Trophoblast cell (in vitro differentiated cells and primary cell): ENCODE measurements around the gene PCK2. TPM values are rescaled to one million over a fixed set of nuclear protein-coding genes. Genes with fewer than 3 reads are reported as not detected.
A peak's percentile ranks its signal among the peaks of the same experiment; 100 is the strongest.
"Not testable (repeated sequence)": the region's sequence is repeated elsewhere in the genome, so short reads cannot be mapped to it uniquely, and the experiment has no call there.

Experiments
- DNase-seq, 2 donors: peaks; one replicate each; pipeline ENCODE4 v3.0.0-alpha.2; 2016
- H2AFZ ChIP-seq: 2 replicates; pipeline ENCODE4 v1.6.1; 2013; ENCODE audit warnings: low read length, moderate library complexity, mild to moderate bottlenecking; ENCODE audit not compliant: insufficient read depth, poor library complexity
- H2AK5ac ChIP-seq: 2 replicates; pipeline ENCODE4 v1.6.1; 2013; ENCODE audit warnings: mild to moderate bottlenecking, low read length
- H2BK120ac ChIP-seq: 2 replicates; pipeline ENCODE4 v1.6.1; 2013; ENCODE audit warnings: low read length, mild to moderate bottlenecking, moderate library complexity; ENCODE audit not compliant: insufficient read depth, poor library complexity
- H2BK12ac ChIP-seq: 2 replicates; pipeline ENCODE4 v1.6.1; 2013; ENCODE audit warnings: mild to moderate bottlenecking, low read length, moderate library complexity
- H2BK5ac ChIP-seq: 2 replicates; pipeline ENCODE4 v1.6.1; 2013; ENCODE audit warnings: low read length, low read depth, moderate library complexity, mild to moderate bottlenecking; ENCODE audit not compliant: poor library complexity
- H3K14ac ChIP-seq: 2 replicates; pipeline ENCODE4 v1.6.1; 2013; ENCODE audit warnings: mild to moderate bottlenecking, low read length
- H3K18ac ChIP-seq: 2 replicates; pipeline ENCODE4 v1.6.1; 2013; ENCODE audit warnings: mild to moderate bottlenecking, low read length
- H3K23ac ChIP-seq: 2 replicates; pipeline ENCODE4 v1.6.1; 2013; ENCODE audit warnings: low read length
- H3K27ac ChIP-seq: 2 replicates; pipeline ENCODE4 v1.5.1; 2013; ENCODE audit warnings: low read depth, mild to moderate bottlenecking, inconsistent platforms, low read length, moderate library complexity
- H3K27me3 ChIP-seq: 2 replicates; pipeline ENCODE4 v1.6.1; 2013; ENCODE audit warnings: inconsistent platforms, mild to moderate bottlenecking, low read length, moderate library complexity; ENCODE audit not compliant: insufficient read depth
- H3K36me3 ChIP-seq, 2 experiments: 1 replicate in 1 of 2; 2 replicates in 1 of 2; pipeline ENCODE4 v1.6.1; 2013; ENCODE audit warnings: low read length in 2 of 2, mild to moderate bottlenecking in 2 of 2, moderate library complexity in 1 of 2; ENCODE audit not compliant: insufficient read depth in 2 of 2, control insufficient read depth in 1 of 2
- H3K4ac ChIP-seq: 2 replicates; pipeline ENCODE4 v1.6.1; 2013; ENCODE audit warnings: low read depth, mild to moderate bottlenecking, low read length, moderate library complexity
- H3K4me1 ChIP-seq, 2 experiments: 1 replicate in 1 of 2; 2 replicates in 1 of 2; pipeline ENCODE4 v1.6.1; 2013; ENCODE audit warnings: low read length in 2 of 2, mild to moderate bottlenecking in 2 of 2, moderate library complexity in 1 of 2; ENCODE audit not compliant: insufficient read depth in 2 of 2, control insufficient read depth in 1 of 2
- H3K4me2 ChIP-seq: 2 replicates; pipeline ENCODE4 v1.6.1; 2013; ENCODE audit warnings: inconsistent platforms, mild to moderate bottlenecking, low read length, moderate library complexity
- H3K4me3 ChIP-seq: 2 replicates; pipeline ENCODE4 v1.5.1; 2013; ENCODE audit warnings: mild to moderate bottlenecking, low read depth, low read length, inconsistent platforms
- H3K79me1 ChIP-seq: one replicate; pipeline ENCODE4 v1.6.1; 2013; ENCODE audit warnings: low read length
- H3K79me2 ChIP-seq: 2 replicates; pipeline ENCODE4 v1.6.1; 2013; ENCODE audit warnings: low read length, mild to moderate bottlenecking; ENCODE audit not compliant: control insufficient read depth, insufficient read depth, poor library complexity
- H3K9ac ChIP-seq: 2 replicates; pipeline ENCODE4 v1.6.1; 2013; ENCODE audit warnings: mild to moderate bottlenecking, low read length
- H3K9me3 ChIP-seq: 2 replicates; pipeline ENCODE4 v1.6.1; 2013; ENCODE audit warnings: low read depth, mild to moderate bottlenecking, control low read depth, inconsistent platforms, low read length; ENCODE audit not compliant: insufficient read depth
- H4K12ac ChIP-seq: 2 replicates; pipeline ENCODE4 v1.6.1; 2013; ENCODE audit warnings: low read depth, mild to moderate bottlenecking, low read length, moderate library complexity
- H4K8ac ChIP-seq: 2 replicates; pipeline ENCODE4 v1.6.1; 2013; ENCODE audit warnings: low read depth, mild to moderate bottlenecking, low read length, moderate library complexity
- H4K91ac ChIP-seq: one replicate; pipeline ENCODE4 v1.6.1; 2013; ENCODE audit warnings: low read depth, mild to moderate bottlenecking, low read length, moderate library complexity
- WGBS: extraction: QIAGEN DNeasy Blood & Tissue Kit; methylation state at CpG from one replicate; pipeline ENCODE4 v1.1.7; 2013; ENCODE audit warnings: missing lambda C conversion rate; ENCODE audit not compliant: insufficient read length, insufficient coverage; ENCODE audit errors: extremely low coverage; 5-methylcytosine and 5-hydroxymethylcytosine counted together
- polyA plus RNA-seq: library from polyadenylated mRNA; stranded (reverse); fragments of 200-250 nt; gene quantifications from 2 replicates; pipeline ENCODE4 v1.2.3, GENCODE V29; 2013

The PCK2 gene
- polyA plus RNA-seq, result 15.8 and 16.8 TPM in 2 replicates

- H3K4me1 ChIP-seq, result peaks cover 0 to 14% of the 10 kb centered on the region in 2 experiments
- peak; percentile 69 to 86 for DNase-seq
- H4K91ac ChIP-seq, result peak within 1 kb of the TSS; percentile 88
- peak within 1 kb of the TSS; percentile 72 for H3K9ac ChIP-seq
- peak within 1 kb of the TSS; percentile 87 for H3K14ac ChIP-seq
- no CpG with 5 or more reads among the region's 68 CpGs for WGBS
- peak within 1 kb of the TSS; percentile 72 for H3K4me3 ChIP-seq
- no peaks in the 10 kb centered on the region for H3K9me3 ChIP-seq
- peak within 1 kb of the TSS; percentile 85 for H3K18ac ChIP-seq
- peak within 1 kb of the TSS; percentile 53 for H2AFZ ChIP-seq
- peak within 1 kb of the TSS; percentile 23 for H2BK12ac ChIP-seq
- peak within 1 kb of the TSS; percentile 84 for H2AK5ac ChIP-seq
- H3K79me1 ChIP-seq, result peaks cover 11% of the 10 kb centered on the region
- peak within 1 kb of the TSS; percentile 71 for H3K4ac ChIP-seq
- H4K8ac ChIP-seq, result peak within 1 kb of the TSS; percentile 77
- peak within 1 kb of the TSS; percentile 87 for H4K12ac ChIP-seq
- peaks cover 6% of the 10 kb centered on the region for H3K79me2 ChIP-seq
- no peaks in the 10 kb centered on the region for H3K27me3 ChIP-seq
- peak within 1 kb of the TSS; percentile 70 for H2BK120ac ChIP-seq
- peaks cover 6 to 11% of the 10 kb centered on the region in 2 experiments for H3K36me3 ChIP-seq
- H3K23ac ChIP-seq, result no peak within 1 kb of the TSS
- H2BK5ac ChIP-seq, result peak within 1 kb of the TSS; percentile 42
- H3K27ac ChIP-seq, result peak within 1 kb of the TSS; percentile 70
- H3K4me2 ChIP-seq, result peak within 1 kb of the TSS; percentile 88
Measured at GRCh38 chr14:24093901-24094840, at the start of gene PCK2. TSS of gene PCK2 (plus strand) at chr14:24094311. CDS start at chr14:24094406, 95 bp downstream.

DNA sequence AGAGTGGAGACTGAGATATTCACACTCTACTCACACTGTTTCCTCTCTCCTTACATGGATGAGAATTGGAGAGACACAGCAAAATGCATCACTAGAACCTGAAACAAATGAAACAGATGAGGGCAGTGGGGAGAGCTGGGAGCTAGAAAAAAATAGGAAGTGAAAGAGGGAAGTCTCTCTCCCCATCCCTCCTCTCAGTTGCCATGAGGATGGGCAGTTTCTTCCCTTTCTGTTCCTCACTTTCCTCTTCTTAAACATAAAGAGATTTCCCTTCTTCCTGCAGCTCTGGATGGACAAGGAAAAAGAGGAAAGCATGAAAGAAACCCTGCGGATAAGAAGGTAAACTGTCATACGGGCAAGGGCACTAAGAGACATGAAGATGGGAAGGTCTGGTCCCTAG lies 45.1 kb upstream of the PCK2 start:
- H2AK5ac ChIP-seq, H3K9ac ChIP-seq, H3K4me1 ChIP-seq, H3K18ac ChIP-seq, H3K9me3 ChIP-seq, H2BK5ac ChIP-seq, H2BK12ac ChIP-seq, H4K12ac ChIP-seq, H2BK120ac ChIP-seq, H3K14ac ChIP-seq, H3K4me3 ChIP-seq, H4K91ac ChIP-seq, H3K79me2 ChIP-seq, H3K27ac ChIP-seq, H4K8ac ChIP-seq, H3K4ac ChIP-seq, H3K27me3 ChIP-seq, H3K23ac ChIP-seq, H3K79me1 ChIP-seq, DNase-seq, H3K36me3 ChIP-seq, H2AFZ ChIP-seq, H3K4me2 ChIP-seq: not testable (repeated sequence)
- WGBS, result no CpG with 5 or more reads among the region's 2 CpGs

DNA sequence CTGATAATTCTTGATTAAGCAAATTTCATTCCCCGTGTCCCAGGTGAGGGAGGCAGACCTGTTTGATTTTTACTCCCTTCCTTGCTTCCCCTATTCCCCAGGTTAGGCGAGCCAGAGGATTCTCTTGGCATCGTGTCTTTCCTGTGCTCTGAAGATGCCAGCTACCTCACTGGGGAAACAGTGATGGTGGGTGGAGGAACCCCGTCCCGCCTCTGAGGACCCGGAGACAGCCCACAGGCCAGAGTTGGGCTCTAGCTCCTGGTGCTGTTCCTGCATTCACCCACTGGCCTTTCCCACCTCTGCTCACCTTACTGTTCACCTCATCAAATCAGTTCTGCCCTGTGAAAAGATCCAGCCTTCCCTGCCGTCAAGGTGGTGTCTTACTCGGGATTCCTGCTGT lies 43.4 kb upstream of the PCK2 start:
- not testable (repeated sequence) for H2BK12ac ChIP-seq, H3K79me1 ChIP-seq, H4K8ac ChIP-seq, H3K79me2 ChIP-seq, H3K23ac ChIP-seq, H3K4me1 ChIP-seq, H2BK5ac ChIP-seq, H3K4me3 ChIP-seq, H2BK120ac ChIP-seq, H3K14ac ChIP-seq, H3K18ac ChIP-seq, DNase-seq, H3K9ac ChIP-seq, H2AFZ ChIP-seq, H2AK5ac ChIP-seq, H4K91ac ChIP-seq, H3K4me2 ChIP-seq, H3K27me3 ChIP-seq, H3K4ac ChIP-seq, H4K12ac ChIP-seq, H3K27ac ChIP-seq, H3K36me3 ChIP-seq, H3K9me3 ChIP-seq
- no CpG with 5 or more reads among the region's 8 CpGs for WGBS

DNA sequence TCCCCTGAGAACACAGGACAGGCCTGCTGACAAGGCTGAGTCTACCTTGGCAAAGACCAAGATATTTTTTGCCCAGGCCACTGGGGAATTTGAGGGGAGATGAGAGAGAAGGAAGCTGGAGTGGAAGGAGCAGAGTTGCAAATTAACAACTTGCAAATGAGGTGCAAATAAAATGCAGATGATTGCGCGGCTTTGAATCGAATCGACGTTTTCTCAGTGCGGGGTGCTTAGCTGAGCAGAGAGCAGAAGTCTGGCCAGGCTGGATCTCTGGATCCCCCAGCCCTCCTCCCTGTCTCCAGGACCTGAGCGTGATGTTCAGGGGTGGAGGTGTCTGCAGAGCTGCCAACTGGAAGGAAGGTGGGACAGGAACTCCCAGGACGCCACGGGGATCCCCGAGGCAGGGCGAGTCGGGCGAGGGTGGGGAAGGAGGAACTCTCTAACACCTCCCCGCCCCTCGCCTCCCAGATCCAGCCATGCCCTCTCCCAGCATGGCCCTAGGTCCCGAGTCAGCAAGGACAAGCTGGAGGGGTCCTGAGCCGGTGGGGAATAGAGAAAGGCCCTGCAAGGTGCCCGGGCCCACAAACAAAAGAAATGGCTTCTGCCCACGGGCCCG lies 42.8 kb upstream of the PCK2 start:
- H4K91ac ChIP-seq, result peak overlapping the region; percentile 22
- H3K23ac ChIP-seq, result no peak overlapping the region
- H3K4me1 ChIP-seq, result peaks cover 9 to 10% of the 10 kb centered on the region in 2 experiments
- peak overlapping the region; percentile 96 for H3K4me2 ChIP-seq
- no peak overlapping the region for H2AK5ac ChIP-seq
- no peak overlapping the region for H2BK12ac ChIP-seq
- no CpG with 5 or more reads among the region's 20 CpGs for WGBS
- H2BK120ac ChIP-seq, result peak overlapping the region; percentile 50
- H3K9ac ChIP-seq, result peak overlapping the region; percentile 64
- H3K14ac ChIP-seq, result peak overlapping the region; percentile 54
- H2BK5ac ChIP-seq, result no peak overlapping the region
- no peak overlapping the region for H3K27ac ChIP-seq
- H3K79me2 ChIP-seq, result peaks cover 3% of the 10 kb centered on the region
- peaks cover 2% of the 10 kb centered on the region for H3K9me3 ChIP-seq
- DNase-seq, result no peak
- peak overlapping the region; percentile 83 for H4K8ac ChIP-seq
- no peak overlapping the region for H3K4ac ChIP-seq
- no peaks in the 10 kb centered on the region for H3K36me3 ChIP-seq
- H3K4me3 ChIP-seq, result peak overlapping the region; percentile 69
- H2AFZ ChIP-seq, result peak overlapping the region; percentile 56
- peak overlapping the region; percentile 84 for H4K12ac ChIP-seq
- H3K18ac ChIP-seq, result no peak overlapping the region
- peaks cover 5% of the 10 kb centered on the region for H3K79me1 ChIP-seq
- H3K27me3 ChIP-seq, result no peaks in the 10 kb centered on the region
